GM12801 (cell line): ENCODE measurements around the gene MAGIX.

Experiments used
- CTCF ChIP-seq: IDR thresholded peaks from one replicate; pipeline ENCODE4 v1.5.1; 2011; ENCODE audit warnings: control low read depth; ENCODE audit not compliant: insufficient read length; ENCODE audit errors: extremely low read depth

MAGIX gene

GRCh38 chrX:49176421-49177326 is 14.1 kb downstream of the MAGIX start:
- no peak for TF ChIP-seq CTCF

GRCh38 chrX:49177338-49177833 is 14.8 kb downstream of the MAGIX start:
- no peak for TF ChIP-seq CTCF

- no peak for TF ChIP-seq CTCF
Observed at GRCh38 chrX:49177873-49178480, 15.4 kb downstream of the MAGIX start.

- TF ChIP-seq CTCF = no peak
Observed at GRCh38 chrX:49178537-49178936, 16.0 kb downstream of the MAGIX start.

- TF ChIP-seq CTCF = no peak
Observed at GRCh38 chrX:49179358-49179757, 16.8 kb downstream of the MAGIX start.

GRCh38 chrX:49183701-49184281 is 21.2 kb downstream of the MAGIX start:
- no peak for TF ChIP-seq CTCF
